IMR-90 (cell line): Measurements from ENCODE around the gene CCNG1. TPM values are rescaled to one million over a fixed set of nuclear protein-coding genes. Genes with fewer than 3 reads are reported as not detected.

Experiments used
- ATAC-seq: fragments of 200-7000 bp; cut with Tn5 transposase; 2 replicates; pipeline ENCODE4 v1.9.1; 2020; ENCODE audit warnings: low read depth, mild to moderate bottlenecking, moderate library complexity
- BruUV-seq: library from RNA; stranded (reverse); fragments of 400-500 nt; replicated peaks from 2 replicates; lab custom pipeline; 2021; lab: Mats Ljungman, UMichigan
- CTCF ChIA-PET: fragments of 300-600 bp; formaldehyde crosslinking; extraction: SDS; loops from one replicate; lab custom pipeline; 2021; ENCODE audit warnings: antibody characterized with exemption; lab: Yijun Ruan, JAX
- POLR2A ChIA-PET: fragments of 300-600 bp; sonication (Branson Sonifier 250); formaldehyde crosslinking; loops from one replicate; lab custom pipeline; 2022; ENCODE audit warnings: antibody characterized with exemption; ENCODE audit not compliant: unreplicated experiment; lab: Charles Lee
- DNase-seq: peaks from one replicate; pipeline ENCODE4 v3.0.0; 2013
- H2AFZ ChIP-seq: replicated peaks from 2 replicates; pipeline ENCODE3; 2013; ENCODE audit warnings: low read length, mild to moderate bottlenecking; ENCODE audit not compliant: poor library complexity
- H2AK5ac ChIP-seq: 2 replicates; pipeline ENCODE4 v1.6.1; 2013; ENCODE audit warnings: low read depth, low read length, inconsistent platforms
- H2AK9ac ChIP-seq: replicated peaks from 2 replicates; pipeline ENCODE3; 2013; ENCODE audit warnings: mild to moderate bottlenecking, low read depth, low read length, moderate library complexity; ENCODE audit not compliant: poor library complexity
- H2BK120ac ChIP-seq: 2 replicates; pipeline ENCODE4 v1.6.1; 2013; ENCODE audit warnings: low read depth, low read length, inconsistent platforms
- H2BK15ac ChIP-seq: 3 replicates; pipeline ENCODE4 v1.6.1; 2013; ENCODE audit warnings: low read depth, low read length, inconsistent platforms
- H2BK20ac ChIP-seq: 2 replicates; pipeline ENCODE4 v1.6.1; 2013; ENCODE audit warnings: low read depth, mild to moderate bottlenecking, inconsistent platforms, low read length, moderate library complexity
- H2BK5ac ChIP-seq: 2 replicates; pipeline ENCODE4 v1.6.1; 2013; ENCODE audit warnings: mild to moderate bottlenecking, low read depth, low read length, inconsistent platforms; ENCODE audit not compliant: poor library complexity, severe bottlenecking
- H3K14ac ChIP-seq: replicated peaks from 2 replicates; pipeline ENCODE4 v1.6.1; 2013; ENCODE audit warnings: low read depth, low read length, inconsistent platforms
- H3K18ac ChIP-seq: 2 replicates; pipeline ENCODE4 v1.6.1; 2013; ENCODE audit warnings: low read depth, low read length, control low read depth
- H3K23ac ChIP-seq: 2 replicates; pipeline ENCODE4 v1.6.1; 2013; ENCODE audit warnings: low read depth, low read length, inconsistent platforms
- H3K27ac ChIP-seq: 2 replicates; pipeline ENCODE4 v1.5.1; 2013; ENCODE audit warnings: mild to moderate bottlenecking, control low read depth, low read length; ENCODE audit not compliant: insufficient read depth
- H3K27me3 ChIP-seq: 2 replicates; pipeline ENCODE4 v1.6.1; 2013; ENCODE audit warnings: low read length; ENCODE audit not compliant: control insufficient read depth, insufficient read depth
- H3K36me3 ChIP-seq: 2 replicates; pipeline ENCODE4 v1.6.1; 2013; ENCODE audit warnings: low read length, mixed read lengths; ENCODE audit not compliant: control insufficient read depth, insufficient read depth
- H3K4ac ChIP-seq: 2 replicates; pipeline ENCODE4 v1.6.1; 2013; ENCODE audit warnings: low read depth, low read length, inconsistent platforms
- H3K4me1 ChIP-seq: 2 replicates; pipeline ENCODE4 v1.6.1; 2013; ENCODE audit warnings: low read length, mixed read lengths; ENCODE audit not compliant: control insufficient read depth, insufficient read depth
- H3K4me2 ChIP-seq: 2 replicates; pipeline ENCODE4 v1.6.1; 2013; ENCODE audit warnings: low read depth, mild to moderate bottlenecking, control low read depth, low read length, moderate library complexity
- H3K4me3 ChIP-seq: 2 replicates; pipeline ENCODE4 v1.5.1; 2013; ENCODE audit warnings: low read depth, mild to moderate bottlenecking, control low read depth, low read length, moderate library complexity; ENCODE audit not compliant: insufficient read depth
- H3K56ac ChIP-seq: 2 replicates; pipeline ENCODE4 v1.6.1; 2013; ENCODE audit warnings: low read length, inconsistent platforms; ENCODE audit not compliant: insufficient read depth; ENCODE audit errors: extremely low read depth
- H3K79me1 ChIP-seq, 2 experiments: 2 replicates each; pipeline ENCODE4 v1.6.1; 2013; ENCODE audit warnings: low read length in 2 of 2, inconsistent platforms in 1 of 2, low read depth in 1 of 2
- H3K9ac ChIP-seq: 2 replicates; pipeline ENCODE4 v1.6.1; 2013; ENCODE audit warnings: low read depth, low read length, control low read depth
- H3K9me1 ChIP-seq: 2 replicates; pipeline ENCODE4 v1.6.1; 2013; ENCODE audit warnings: low read length, inconsistent platforms; ENCODE audit not compliant: insufficient read depth
- H3K9me3 ChIP-seq: 2 replicates; pipeline ENCODE4 v1.6.1; 2013; ENCODE audit warnings: low read length; ENCODE audit not compliant: control insufficient read depth, insufficient read depth
- H4K20me1 ChIP-seq: 2 replicates; pipeline ENCODE4 v1.6.1; 2013; ENCODE audit warnings: low read length, inconsistent platforms; ENCODE audit not compliant: insufficient read depth
- H4K5ac ChIP-seq: 2 replicates; pipeline ENCODE4 v1.6.1; 2013; ENCODE audit warnings: mild to moderate bottlenecking, low read depth, low read length, control low read depth
- H4K8ac ChIP-seq, 2 experiments: 2 replicates each; pipeline ENCODE4 v1.6.1; 2013; ENCODE audit warnings: low read depth in 2 of 2, low read length in 2 of 2, control low read depth in 1 of 2, inconsistent platforms in 1 of 2
- H4K91ac ChIP-seq: 2 replicates; pipeline ENCODE4 v1.6.1; 2013; ENCODE audit warnings: low read depth, low read length, inconsistent platforms; ENCODE audit not compliant: insufficient read depth
- BHLHE40 ChIP-seq: fragments of 150-350 bp; IDR thresholded peaks from 2 replicates; pipeline ENCODE4 v1.6.1; 2016; ENCODE audit warnings: mild to moderate bottlenecking, low read depth, low read length
- CEBPB ChIP-seq: IDR thresholded peaks from 2 replicates; pipeline ENCODE4 v1.6.1; 2012; ENCODE audit warnings: low read depth, low read length, improper control_type of control experiment
- CHD1 ChIP-seq: IDR thresholded peaks from 2 replicates; pipeline ENCODE4 v1.6.1; 2012; ENCODE audit warnings: low read depth, low read length, improper control_type of control experiment
- CTCF ChIP-seq: conservative IDR thresholded peaks from 2 replicates; pipeline ENCODE4 v1.5.1; 2012; ENCODE audit warnings: mild to moderate bottlenecking, low read depth, low read length, improper control_type of control experiment
- ELK1 ChIP-seq: fragments of 150-350 bp; IDR thresholded peaks from 2 replicates; pipeline ENCODE4 v1.6.1; 2016; ENCODE audit warnings: low read depth, mild to moderate bottlenecking, low read length, moderate library complexity, borderline replicate concordance
- FOS ChIP-seq: fragments of 150-350 bp; IDR thresholded peaks from 2 replicates; pipeline ENCODE4 v1.6.1; 2016; ENCODE audit warnings: low read depth, low read length
- MAFK ChIP-seq: IDR thresholded peaks from 2 replicates; pipeline ENCODE4 v1.6.1; 2012; ENCODE audit warnings: low read depth, low read length, improper control_type of control experiment
- MAZ ChIP-seq: IDR thresholded peaks from 2 replicates; pipeline ENCODE4 v1.6.1; 2012; ENCODE audit warnings: low read depth, mild to moderate bottlenecking, low read length, improper control_type of control experiment, moderate library complexity, borderline replicate concordance
- MXI1 ChIP-seq: IDR thresholded peaks from 2 replicates; pipeline ENCODE4 v1.6.1; 2012; ENCODE audit warnings: low read depth, mild to moderate bottlenecking, low read length, moderate library complexity, borderline replicate concordance
- NFE2L2 ChIP-seq: fragments of 150-350 bp; IDR thresholded peaks from 2 replicates; pipeline ENCODE4 v1.6.1; 2016; ENCODE audit warnings: low read depth, mild to moderate bottlenecking, low read length
- RAD21 ChIP-seq: IDR thresholded peaks from 2 replicates; pipeline ENCODE4 v1.6.1; 2012; ENCODE audit warnings: low read length, improper control_type of control experiment
- RCOR1 ChIP-seq: IDR thresholded peaks from 2 replicates; pipeline ENCODE4 v1.6.1; 2012; ENCODE audit warnings: mild to moderate bottlenecking, low read length, improper control_type of control experiment; ENCODE audit not compliant: insufficient replicate concordance
- RFX5 ChIP-seq: IDR thresholded peaks from 2 replicates; pipeline ENCODE4 v1.8.0; 2012; ENCODE audit warnings: low read depth, mild to moderate bottlenecking, low read length, moderate library complexity
- SMC3 ChIP-seq: fragments of 150-350 bp; IDR thresholded peaks from 2 replicates; pipeline ENCODE4 v1.6.1; 2016; ENCODE audit warnings: low read depth, mild to moderate bottlenecking, antibody characterized with exemption, low read length, moderate library complexity
- USF2 ChIP-seq: fragments of 150-350 bp; IDR thresholded peaks from 2 replicates; pipeline ENCODE4 v1.6.1; 2017; ENCODE audit warnings: mild to moderate bottlenecking, antibody characterized with exemption, low read length, low read depth
- WGBS, 2 experiments: methylation state at CpG; one replicate each; pipeline versions ENCODE4 v1.1.5 to v1.1.7; 2013; ENCODE audit warnings: missing lambda C conversion rate in 2 of 2; ENCODE audit not compliant: insufficient read length in 1 of 2; ENCODE audit errors: extremely low coverage in 2 of 2; 5-methylcytosine and 5-hydroxymethylcytosine counted together
- dilution Hi-C: fragments of 300-500 bp; cut with HindIII; formaldehyde crosslinking; loops from one replicate; pipeline ENCODE4 v1.14.3; 2018; ENCODE audit warnings: low sequenced_read_pairs; ENCODE audit not compliant: unreplicated experiment
- in situ Hi-C: fragments of 300-500 bp; cut with MboI; formaldehyde crosslinking; loops from 3 replicates; pipeline ENCODE4 v1.14.3; 2019; ENCODE audit warnings: low sequenced_read_pairs, inconsistent platforms, mixed read lengths
- intact Hi-C: fragments of 100-400 bp; cut with micrococcal nuclease; formaldehyde crosslinking; loops from 2 replicates; pipeline ENCODE4 v1.10.0; 2022
- polyA plus RNA-seq, 3 experiments: library from polyadenylated mRNA; depleted of rRNA; stranded (reverse); fragments of >200 nt; gene quantifications; 2 replicates each; pipeline ENCODE4 v1.2.3, GENCODE V29; 2012; ENCODE audit warnings: low replicate concordance in 1 of 3
- total RNA-seq: library from RNA; depleted of rRNA; stranded (reverse); fragments of >200 nt; gene quantifications from 2 replicates; pipeline ENCODE4 v1.2.3, GENCODE V29; 2012

Gene CCNG1
- total and polyA plus RNA-seq, 2 of the 4 experiments (the other 2 are of a cell fraction) = 72.0 to 382 TPM

- Histone ChIP-seq H3K9me3 (no peaks in the 10 kb centered on the region), H3K4ac (no peak overlapping the region), H3K23ac (no peak overlapping the region), H4K20me1 (no peaks in the 10 kb centered on the region), H4K8ac (no peak overlapping the region), H2AK9ac (no peak overlapping the region), H3K4me2 (no peak overlapping the region), H3K4me1 (no peaks in the 10 kb centered on the region), H4K91ac (no peak overlapping the region), H3K14ac (no peak overlapping the region), H3K27me3 (no peaks in the 10 kb centered on the region), H2BK15ac (no peak overlapping the region), H3K9me1 (no peaks in the 10 kb centered on the region), H4K5ac (no peak overlapping the region), H3K9ac (no peak overlapping the region), H3K4me3 (no peak overlapping the region), H2AFZ (no peak overlapping the region), H2BK120ac (no peak overlapping the region), H2AK5ac (no peak overlapping the region), H3K56ac (no peak overlapping the region), H3K79me1 (no peaks in the 10 kb centered on the region), H3K36me3 (no peaks in the 10 kb centered on the region), H2BK5ac (no peak overlapping the region), H3K27ac (no peak overlapping the region), H3K18ac (no peak overlapping the region), H2BK20ac (no peak overlapping the region)
- ChIA-PET POLR2A (interaction anchor here (0.6 kb wide), 1 partner anchor 207 kb away, joined by 15 read pairs; no protein-coding TSS in a partner anchor), CTCF (no interaction called here)
- ATAC-seq (no peak), DNase-seq (no peak)
- 90% methylated on average over 2 of the region's 10 CpGs; no CpG with 5 or more reads in 1 of the 2 experiments for WGBS, 2 experiments
- BruUV-seq = no TSS peak
- dilution Hi-C loops (no loop called here), in situ Hi-C loops (no loop called here), intact Hi-C loops (no loop called here)
- TF ChIP-seq FOS (no peak), MXI1 (no peak), USF2 (no peak), MAFK (no peak), RCOR1 (no peak), BHLHE40 (no peak), MAZ (no peak), SMC3 (no peak), ELK1 (no peak), CTCF (no peak), CHD1 (no peak), NFE2L2 (no peak), RFX5 (no peak), RAD21 (no peak), CEBPB (no peak)
Observed at GRCh38 chr5:163404364-163405173, 32.8 kb upstream of the CCNG1 start.
